Measurements from ENCODE around the gene ELOVL4. TPM values are rescaled to one million over a fixed set of nuclear protein-coding genes. Genes with fewer than 3 reads are reported as not detected.
A peak's percentile ranks its signal among the peaks of the same experiment; 100 is the strongest.

The ELOVL4 gene
- total and polyA plus RNA-seq, 8 donors, result 0.12 to 5.8 (median 1.9) TPM; not detected in 1

GRCh38 chr6:79954849-79955248, 7.5 kb upstream of the ELOVL4 start:
- intact Hi-C loops (cut with DNase I; ENCODE audit: low total_unique reads), result no loop called here
- no peaks in the 10 kb centered on the region for H3K4me1 ChIP-seq
- no peak overlapping the region for H3K27ac ChIP-seq
- H3K27me3 ChIP-seq, result no peaks in the 10 kb centered on the region
- DNase-seq, result no peak
- no peaks in the 10 kb centered on the region for H3K9me3 ChIP-seq
- TF ChIP-seq POLR2A (IDR thresholded peaks at IDR 0.05) (no peak), POLR2AphosphoS5 (IDR thresholded peaks at IDR 0.05) (no peak), EP300 (IDR thresholded peaks at IDR 0.05) (no peak), CTCF (IDR thresholded peaks at IDR 0.05) (no peak)
- H3K36me3 ChIP-seq, result no peaks in the 10 kb centered on the region
- no peak overlapping the region for H3K4me3 ChIP-seq

GRCh38 chr6:79949233-79949632, 1.9 kb upstream of the ELOVL4 start:
- peak; percentile 79 to 88 for DNase-seq
- Histone ChIP-seq H3K4me3 (no peak overlapping the region), H3K9me3 (no peaks in the 10 kb centered on the region), H3K27me3 (peaks cover 0 to 38% (median 19%) of the 10 kb centered on the region in 3 donors), H3K36me3 (no peaks in the 10 kb centered on the region), H3K4me1 (peaks cover 18 to 24% (median 22%) of the 10 kb centered on the region in 4 donors), H3K27ac (no peak overlapping the region)
- peak in 5 of 7 experiments; percentile 27 to 65 (median 49) for TF ChIP-seq CTCF (IDR thresholded peaks at IDR 0.05)
- TF ChIP-seq EP300 (IDR thresholded peaks at IDR 0.05), result no peak
- TF ChIP-seq POLR2A (IDR thresholded peaks at IDR 0.05), result no peak
- intact Hi-C loops (cut with DNase I; ENCODE audit: low total_unique reads), result loop anchor here (5.0 kb wide), 1 partner anchor 143 kb away; no protein-coding TSS in a partner anchor
- 8 to 14% (median 12%) methylated on average over 6 of the region's 6 CpGs for WGBS, 5 donors

GRCh38 chr6:79946272-79947190, 822 bp downstream of the ELOVL4 start:
- TF ChIP-seq POLR2A (IDR thresholded peaks at IDR 0.05) (no peak), POLR2AphosphoS5 (IDR thresholded peaks at IDR 0.05) (no peak), CTCF (IDR thresholded peaks at IDR 0.05) (no peak), EP300 (IDR thresholded peaks at IDR 0.05) (no peak)
- peaks cover 18 to 24% (median 22%) of the 10 kb centered on the region in 4 donors for H3K4me1 ChIP-seq
- peak in 1 of 2 donors; percentile 71 for DNase-seq
- no peaks in the 10 kb centered on the region for H3K36me3 ChIP-seq
- 1 to 2% (median 1%) methylated on average over 19 to 38 of the region's 38 CpGs for WGBS, 5 donors
- peaks cover 0 to 47% (median 19%) of the 10 kb centered on the region in 3 donors for H3K27me3 ChIP-seq
- no peaks in the 10 kb centered on the region for H3K9me3 ChIP-seq
- intact Hi-C loops (cut with DNase I; ENCODE audit: low total_unique reads), result loop anchor here (5.0 kb wide), 1 partner anchor 146 kb away; no protein-coding TSS in a partner anchor
- peak overlapping the region in 2 of 5 donors; percentile 13 to 47 for H3K27ac ChIP-seq
- peak overlapping the region; percentile 57 to 72 (median 66) for H3K4me3 ChIP-seq

- no peaks in the 10 kb centered on the region for H3K36me3 ChIP-seq
- no peaks in the 10 kb centered on the region for H3K9me3 ChIP-seq
- intact Hi-C loops (cut with DNase I; ENCODE audit: low total_unique reads), result no loop called here
- WGBS, 5 donors, result 91 to 98% (median 95%) methylated on average over 1 of the region's 1 CpG
- H3K4me1 ChIP-seq, result peaks cover 18 to 24% (median 22%) of the 10 kb centered on the region in 4 donors
- no peak for TF ChIP-seq CTCF (IDR thresholded peaks at IDR 0.05)
- TF ChIP-seq POLR2A (IDR thresholded peaks at IDR 0.05), result no peak
- TF ChIP-seq POLR2AphosphoS5 (IDR thresholded peaks at IDR 0.05), result no peak
- TF ChIP-seq EP300 (IDR thresholded peaks at IDR 0.05), result no peak
- H3K27ac ChIP-seq, result no peak overlapping the region
- H3K27me3 ChIP-seq, result peaks cover 0 to 41% (median 19%) of the 10 kb centered on the region in 3 donors
- DNase-seq, result no peak
- no peak overlapping the region for H3K4me3 ChIP-seq
Measured at GRCh38 chr6:79943133-79943532, 4.2 kb downstream of the ELOVL4 start.

Measured in stomach (tissue), 9 donors.